Coronary artery (tissue), 2 donors: Measurements from ENCODE around the gene KRCC1.
"Not testable (repeated sequence)": the region's sequence is repeated elsewhere in the genome, so short reads cannot be mapped to it uniquely, and the experiment has no call there.

Source experiments
- DNase-seq: peaks from one replicate; pipeline ENCODE4 v3.0.0-alpha.2; 2017; ENCODE audit warnings: low spot score
- H3K27ac ChIP-seq, 2 donors: fragments of 200-600 bp; sonication (generic); one replicate each; pipeline ENCODE4 v1.5.1; 2016 to 2019
- H3K4me3 ChIP-seq: fragments of 200-600 bp; sonication (generic); 2 replicates; pipeline ENCODE4 v1.5.1; 2016; ENCODE audit warnings: mild to moderate bottlenecking, moderate library complexity
- TF ChIP-seq, protein P1 (sequence below): fragments of 200-600 bp; sonication (generic); IDR thresholded peaks from one replicate; pipeline ENCODE4 v1.5.1; 2019; ENCODE audit warnings: antibody characterized with exemption

Gene KRCC1

GRCh38 chr2:88028931-88029330 is 26.7 kb downstream of the KRCC1 start:
- H3K27ac ChIP-seq: no peak overlapping the region
- TF ChIP-seq, protein P1, sequence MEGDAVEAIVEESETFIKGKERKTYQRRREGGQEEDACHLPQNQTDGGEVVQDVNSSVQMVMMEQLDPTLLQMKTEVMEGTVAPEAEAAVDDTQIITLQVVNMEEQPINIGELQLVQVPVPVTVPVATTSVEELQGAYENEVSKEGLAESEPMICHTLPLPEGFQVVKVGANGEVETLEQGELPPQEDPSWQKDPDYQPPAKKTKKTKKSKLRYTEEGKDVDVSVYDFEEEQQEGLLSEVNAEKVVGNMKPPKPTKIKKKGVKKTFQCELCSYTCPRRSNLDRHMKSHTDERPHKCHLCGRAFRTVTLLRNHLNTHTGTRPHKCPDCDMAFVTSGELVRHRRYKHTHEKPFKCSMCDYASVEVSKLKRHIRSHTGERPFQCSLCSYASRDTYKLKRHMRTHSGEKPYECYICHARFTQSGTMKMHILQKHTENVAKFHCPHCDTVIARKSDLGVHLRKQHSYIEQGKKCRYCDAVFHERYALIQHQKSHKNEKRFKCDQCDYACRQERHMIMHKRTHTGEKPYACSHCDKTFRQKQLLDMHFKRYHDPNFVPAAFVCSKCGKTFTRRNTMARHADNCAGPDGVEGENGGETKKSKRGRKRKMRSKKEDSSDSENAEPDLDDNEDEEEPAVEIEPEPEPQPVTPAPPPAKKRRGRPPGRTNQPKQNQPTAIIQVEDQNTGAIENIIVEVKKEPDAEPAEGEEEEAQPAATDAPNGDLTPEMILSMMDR: no peak
- H3K4me3 ChIP-seq: no peak overlapping the region
- no peak for DNase-seq

- Histone ChIP-seq H3K4me3 (no peak overlapping the region), H3K27ac (no peak overlapping the region)
- DNase-seq: no peak
- TF ChIP-seq, protein P1: no peak
Measured at GRCh38 chr2:88027697-88028389, 27.7 kb downstream of the KRCC1 start.

- TF ChIP-seq, protein P1: no peak
- H3K4me3 ChIP-seq: no peak overlapping the region
- no peak for DNase-seq
- H3K27ac ChIP-seq: no peak overlapping the region
Measured at GRCh38 chr2:88024509-88024908, 31.1 kb downstream of the KRCC1 start.

GRCh38 chr2:88022669-88022921 is 33.0 kb downstream of the KRCC1 start:
- TF ChIP-seq, protein P1: no peak
- Histone ChIP-seq H3K27ac (no peak overlapping the region), H3K4me3 (no peak overlapping the region)
- no peak for DNase-seq

DNA sequence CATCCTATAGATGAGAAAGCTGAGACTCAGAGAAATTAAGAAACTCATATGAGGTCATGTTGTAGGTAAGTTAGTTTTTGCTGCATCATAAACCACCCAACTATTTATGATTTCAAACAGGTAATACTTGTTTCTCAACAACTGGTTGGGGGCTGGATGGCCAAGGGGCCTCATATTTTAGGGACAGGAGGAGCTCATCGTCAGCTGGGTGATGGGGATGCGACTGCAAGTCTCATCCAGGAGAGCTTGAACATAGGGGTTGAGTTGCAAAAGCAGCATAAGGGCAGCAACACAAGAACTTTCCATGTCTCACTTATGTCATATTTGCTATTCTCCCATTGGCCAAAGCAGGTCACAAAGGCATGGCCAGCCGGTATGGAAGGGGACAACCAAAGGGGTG is 35.6 kb downstream of the KRCC1 start:
- no peak overlapping the region for H3K4me3 ChIP-seq
- no peak for DNase-seq
- H3K27ac ChIP-seq: no peak overlapping the region
- TF ChIP-seq, protein P1: no peak

DNA sequence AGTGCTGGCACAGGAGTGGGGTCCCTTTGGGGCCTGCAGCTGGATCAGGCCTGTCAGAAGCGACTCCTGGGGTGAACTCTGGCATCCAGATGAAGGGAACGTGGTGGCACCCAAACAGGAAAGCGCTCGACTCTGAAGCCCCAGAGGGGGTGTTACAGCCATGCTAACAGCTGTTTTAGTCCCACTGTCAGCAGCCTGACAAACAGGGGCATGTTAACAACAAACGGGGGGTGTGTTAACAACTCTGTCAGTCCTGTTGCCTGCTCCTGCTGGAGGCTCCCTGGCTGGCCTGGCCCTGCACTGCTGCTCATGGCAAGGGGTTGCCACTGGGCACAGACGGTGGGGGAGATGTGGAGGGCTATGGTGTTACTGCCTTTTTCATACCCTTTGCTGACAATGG is 36.7 kb downstream of the KRCC1 start:
- Histone ChIP-seq H3K4me3 (no peak overlapping the region), H3K27ac (no peak overlapping the region)
- TF ChIP-seq, protein P1: no peak

DNA sequence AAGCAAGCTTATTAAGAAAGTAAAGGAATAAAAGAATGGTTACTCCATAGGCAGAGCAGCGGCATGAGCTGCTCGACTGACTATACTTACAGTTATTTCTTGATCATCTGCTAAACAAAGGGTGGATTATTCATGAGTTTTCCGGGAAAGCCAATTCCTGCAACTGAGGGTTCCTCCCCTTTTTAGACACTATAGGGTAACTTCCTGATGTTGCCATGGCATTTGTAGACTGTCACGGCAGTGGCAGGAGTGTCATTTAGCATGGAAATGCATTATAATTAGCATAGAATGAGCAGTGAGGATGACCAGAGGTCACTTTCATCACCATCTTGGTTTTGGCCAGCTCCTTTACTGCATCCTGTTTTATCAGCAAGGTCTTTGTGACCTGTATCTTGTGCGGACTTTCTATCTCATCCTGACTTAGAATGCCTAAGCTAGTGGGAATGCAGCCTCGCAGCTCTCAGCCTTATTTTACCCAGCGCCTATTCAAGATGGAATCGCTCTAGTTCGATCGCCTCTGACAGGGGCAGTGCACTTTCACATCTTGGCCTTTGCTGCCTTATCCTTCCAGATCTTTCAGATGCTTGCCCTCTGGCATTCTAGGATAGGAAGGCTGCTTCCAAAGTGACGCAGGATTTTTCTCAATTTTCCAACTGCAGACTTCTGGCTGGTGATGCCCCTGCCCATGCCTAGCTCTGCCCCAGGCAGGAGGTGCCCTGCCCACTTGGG is 37.3 kb downstream of the KRCC1 start:
- not testable (repeated sequence) for DNase-seq, H3K4me3 ChIP-seq

More for the DNA sequence above, 36.7 kb downstream of the KRCC1 start:
- DNase-seq: no peak

GRCh38 chr2:88017780-88018038 is 37.9 kb downstream of the KRCC1 start:
- DNase-seq, H3K27ac ChIP-seq, H3K4me3 ChIP-seq: not testable (repeated sequence)

More for the DNA sequence above, 37.3 kb downstream of the KRCC1 start:
- not testable (repeated sequence) for H3K27ac ChIP-seq
